Activated T-cell treated with anti-CD3 and anti-CD28 coated beads, Interleukin-2, amount 50 U/mL, for 24 hours (primary cell): Measurements from ENCODE around the gene R3HDM2.

Source experiments
- DNase-seq: peaks from one replicate; pipeline ENCODE4 v3.0.0-alpha.2; 2020
- H3K27ac Mint-ChIP-seq: 2 replicates; pipeline ENCODE4 v1.8.0; 2020; ENCODE audit warnings: mild to moderate bottlenecking, mixed read lengths
- H3K27me3 Mint-ChIP-seq: 2 replicates; pipeline ENCODE4 v1.8.0; 2020; ENCODE audit warnings: mixed read lengths
- H3K36me3 Mint-ChIP-seq: 2 replicates; pipeline ENCODE4 v1.8.0; 2020; ENCODE audit warnings: low read depth, mixed read lengths
- H3K4me1 Mint-ChIP-seq: 2 replicates; pipeline ENCODE4 v1.8.0; 2020; ENCODE audit warnings: low read depth, mixed read lengths
- H3K4me3 Mint-ChIP-seq: 2 replicates; pipeline ENCODE4 v1.8.0; 2020; ENCODE audit warnings: mild to moderate bottlenecking, moderate library complexity, mixed read lengths
- H3K9me3 Mint-ChIP-seq: 2 replicates; pipeline ENCODE4 v1.8.0; 2020; ENCODE audit warnings: mixed read lengths

R3HDM2 gene

GRCh38 chr12:57208631-57209282 lies 222.1 kb downstream of the R3HDM2 start:
- Mint-ChIP-seq H3K9me3 (no peaks in the 10 kb centered on the region), H3K36me3 (no peaks in the 10 kb centered on the region), H3K27ac (no peak overlapping the region), H3K4me3 (no peak overlapping the region), H3K27me3 (peaks cover 6% of the 10 kb centered on the region), H3K4me1 (peaks cover 6% of the 10 kb centered on the region)
- DNase-seq = no peak

GRCh38 chr12:57207731-57208630 lies 222.9 kb downstream of the R3HDM2 start:
- H3K27me3 Mint-ChIP-seq = no peaks in the 10 kb centered on the region
- H3K9me3 Mint-ChIP-seq = no peaks in the 10 kb centered on the region
- H3K4me3 Mint-ChIP-seq = no peak overlapping the region
- no peak for DNase-seq
- H3K36me3 Mint-ChIP-seq = no peaks in the 10 kb centered on the region
- H3K27ac Mint-ChIP-seq = no peak overlapping the region
- no peaks in the 10 kb centered on the region for H3K4me1 Mint-ChIP-seq

- Mint-ChIP-seq H3K27me3 (no peaks in the 10 kb centered on the region), H3K4me1 (no peaks in the 10 kb centered on the region), H3K27ac (no peak overlapping the region), H3K36me3 (no peaks in the 10 kb centered on the region), H3K9me3 (no peaks in the 10 kb centered on the region), H3K4me3 (no peak overlapping the region)
- no peak for DNase-seq
Observed at GRCh38 chr12:57205931-57206330, 224.9 kb downstream of the R3HDM2 start.

GRCh38 chr12:57205186-57205585 lies 225.7 kb downstream of the R3HDM2 start:
- no peak for DNase-seq
- no peaks in the 10 kb centered on the region for H3K36me3 Mint-ChIP-seq
- H3K4me1 Mint-ChIP-seq = no peaks in the 10 kb centered on the region
- no peaks in the 10 kb centered on the region for H3K9me3 Mint-ChIP-seq
- H3K4me3 Mint-ChIP-seq = no peak overlapping the region
- no peak overlapping the region for H3K27ac Mint-ChIP-seq
- no peaks in the 10 kb centered on the region for H3K27me3 Mint-ChIP-seq

GRCh38 chr12:57204454-57204853 lies 226.4 kb downstream of the R3HDM2 start:
- H3K4me1 Mint-ChIP-seq = no peaks in the 10 kb centered on the region
- no peaks in the 10 kb centered on the region for H3K36me3 Mint-ChIP-seq
- no peak for DNase-seq
- no peaks in the 10 kb centered on the region for H3K9me3 Mint-ChIP-seq
- H3K27me3 Mint-ChIP-seq = no peaks in the 10 kb centered on the region
- no peak overlapping the region for H3K4me3 Mint-ChIP-seq
- no peak overlapping the region for H3K27ac Mint-ChIP-seq

- DNase-seq = no peak
- H3K36me3 Mint-ChIP-seq = no peaks in the 10 kb centered on the region
Observed at GRCh38 chr12:57203791-57204190, 227.1 kb downstream of the R3HDM2 start.

More at GRCh38 chr12:57203791-57204190, 227.1 kb downstream of the R3HDM2 start:
- no peak overlapping the region for H3K27ac Mint-ChIP-seq
- H3K9me3 Mint-ChIP-seq = no peaks in the 10 kb centered on the region
- no peak overlapping the region for H3K4me3 Mint-ChIP-seq
- H3K4me1 Mint-ChIP-seq = no peaks in the 10 kb centered on the region
- H3K27me3 Mint-ChIP-seq = no peaks in the 10 kb centered on the region
